Measurements from ENCODE around the gene CYP2F1. TPM values are rescaled to one million over a fixed set of nuclear protein-coding genes. Genes with fewer than 3 reads are reported as not detected.
"Not testable (repeated sequence)": the region's sequence is repeated elsewhere in the genome, so short reads cannot be mapped to it uniquely, and the experiment has no call there.

CYP2F1 gene
- total and polyA plus RNA-seq, 4 donors: not detected

GRCh38 chr19:41097302-41097701 lies 16.9 kb upstream of the CYP2F1 start (continued):
- TF ChIP-seq CTCF (IDR thresholded peaks at IDR 0.05; ENCODE audit: low read depth, low read length, missing input control) (no peak), ATF3 (IDR thresholded peaks at IDR 0.05) (no peak), TAF1 (conservative IDR thresholded peaks at IDR 0.05) (no peak), GABPA (IDR thresholded peaks at IDR 0.05 in 1 of 2, conservative IDR thresholded peaks at IDR 0.05 in 1 of 2) (no peak), MAX (IDR thresholded peaks at IDR 0.05) (no peak), JUND (IDR thresholded peaks at IDR 0.05) (no peak), RAD21 (IDR thresholded peaks at IDR 0.05) (no peak), HNF4G (IDR thresholded peaks at IDR 0.05) (no peak), HNF4A (conservative IDR thresholded peaks at IDR 0.05) (no peak)

GRCh38 chr19:41098762-41099161 lies 15.5 kb upstream of the CYP2F1 start:
- H3K9ac ChIP-seq (ENCODE audit: low read depth in 1 of 2, low read length in 2 of 2): no peak overlapping the region
- H3K27me3 ChIP-seq (ENCODE audit: control insufficient read depth in 4 of 4, insufficient read depth in 4 of 4, low read length in 3 of 4): no peaks in the 10 kb centered on the region
- H3K9me3 ChIP-seq (ENCODE audit: control insufficient read depth in 4 of 4, low read length in 3 of 4): no peaks in the 10 kb centered on the region
- 74% methylated on average over 5 of the region's 5 CpGs for WGBS
- no peaks in the 10 kb centered on the region for H3K36me3 ChIP-seq (ENCODE audit: control insufficient read depth in 4 of 4, insufficient read depth in 3 of 4, low read depth in 1 of 4, low read length in 3 of 4)
- no peaks in the 10 kb centered on the region for H3K4me1 ChIP-seq (ENCODE audit: control insufficient read depth in 4 of 4, insufficient read depth in 4 of 4, low read length in 3 of 4)
- DNase-seq (ENCODE audit: low spot score): no peak
- H3K27ac ChIP-seq (ENCODE audit: low read depth in 1 of 2, low read length in 2 of 2): no peak overlapping the region
- no peak for TF ChIP-seq HNF4A (conservative IDR thresholded peaks at IDR 0.05)
- no peak for TF ChIP-seq FOXA1 (IDR thresholded peaks at IDR 0.05)
- TF ChIP-seq ZBTB33 (IDR thresholded peaks at IDR 0.05): no peak
- TF ChIP-seq EGR1 (IDR thresholded peaks at IDR 0.05; ENCODE audit: low read depth in 2 of 2): no peak
- TF ChIP-seq RAD21 (IDR thresholded peaks at IDR 0.05): no peak
- TF ChIP-seq YY1 (IDR thresholded peaks at IDR 0.05): no peak
- TF ChIP-seq SP1 (IDR thresholded peaks at IDR 0.05): no peak
- no peak for TF ChIP-seq MAX (IDR thresholded peaks at IDR 0.05)
- TF ChIP-seq FOXA2 (IDR thresholded peaks at IDR 0.05): no peak
- TF ChIP-seq CTCF (IDR thresholded peaks at IDR 0.05; ENCODE audit: low read depth, low read length, missing input control): no peak
- TF ChIP-seq ATF3 (IDR thresholded peaks at IDR 0.05): no peak
- TF ChIP-seq REST (IDR thresholded peaks at IDR 0.05): no peak
- no peak for TF ChIP-seq RXRA (IDR thresholded peaks at IDR 0.05)
- TF ChIP-seq GABPA (IDR thresholded peaks at IDR 0.05 in 1 of 2, conservative IDR thresholded peaks at IDR 0.05 in 1 of 2): no peak
- no peak overlapping the region for H3K4me3 ChIP-seq (ENCODE audit: low read depth in 1 of 3, low read length in 3 of 3)

GRCh38 chr19:41102210-41102609 lies 12.0 kb upstream of the CYP2F1 start:
- DNase-seq (ENCODE audit: low spot score); H3K36me3 ChIP-seq (ENCODE audit: control insufficient read depth in 4 of 4, insufficient read depth in 3 of 4, low read depth in 1 of 4, low read length in 3 of 4); H3K27ac ChIP-seq (ENCODE audit: low read depth in 1 of 2, low read length in 2 of 2); H3K27me3 ChIP-seq (ENCODE audit: control insufficient read depth in 4 of 4, insufficient read depth in 4 of 4, low read length in 3 of 4); H3K9me3 ChIP-seq (ENCODE audit: control insufficient read depth in 4 of 4, low read length in 3 of 4); H3K4me1 ChIP-seq (ENCODE audit: control insufficient read depth in 4 of 4, insufficient read depth in 4 of 4, low read length in 3 of 4); H3K9ac ChIP-seq (ENCODE audit: low read depth in 1 of 2, low read length in 2 of 2); H3K4me3 ChIP-seq (ENCODE audit: low read depth in 1 of 3, low read length in 3 of 3): not testable (repeated sequence)
- WGBS: 94% methylated on average over 1 of the region's 1 CpG

Measured in liver (tissue), 9 donors.